GM20000 (cell line): ENCODE results near the gene INPP5A.

Experiments used
- DNase-seq: peaks from one replicate; pipeline ENCODE4 v3.0.0; 2012; ENCODE audit warnings: low spot score
- TF ChIP-seq, protein P1 (sequence below): IDR thresholded peaks from 2 replicates; pipeline ENCODE4 v1.5.1; 2012; ENCODE audit warnings: mild to moderate bottlenecking, control low read depth; ENCODE audit errors: extremely low read depth, missing control alignments

The INPP5A gene

DNA sequence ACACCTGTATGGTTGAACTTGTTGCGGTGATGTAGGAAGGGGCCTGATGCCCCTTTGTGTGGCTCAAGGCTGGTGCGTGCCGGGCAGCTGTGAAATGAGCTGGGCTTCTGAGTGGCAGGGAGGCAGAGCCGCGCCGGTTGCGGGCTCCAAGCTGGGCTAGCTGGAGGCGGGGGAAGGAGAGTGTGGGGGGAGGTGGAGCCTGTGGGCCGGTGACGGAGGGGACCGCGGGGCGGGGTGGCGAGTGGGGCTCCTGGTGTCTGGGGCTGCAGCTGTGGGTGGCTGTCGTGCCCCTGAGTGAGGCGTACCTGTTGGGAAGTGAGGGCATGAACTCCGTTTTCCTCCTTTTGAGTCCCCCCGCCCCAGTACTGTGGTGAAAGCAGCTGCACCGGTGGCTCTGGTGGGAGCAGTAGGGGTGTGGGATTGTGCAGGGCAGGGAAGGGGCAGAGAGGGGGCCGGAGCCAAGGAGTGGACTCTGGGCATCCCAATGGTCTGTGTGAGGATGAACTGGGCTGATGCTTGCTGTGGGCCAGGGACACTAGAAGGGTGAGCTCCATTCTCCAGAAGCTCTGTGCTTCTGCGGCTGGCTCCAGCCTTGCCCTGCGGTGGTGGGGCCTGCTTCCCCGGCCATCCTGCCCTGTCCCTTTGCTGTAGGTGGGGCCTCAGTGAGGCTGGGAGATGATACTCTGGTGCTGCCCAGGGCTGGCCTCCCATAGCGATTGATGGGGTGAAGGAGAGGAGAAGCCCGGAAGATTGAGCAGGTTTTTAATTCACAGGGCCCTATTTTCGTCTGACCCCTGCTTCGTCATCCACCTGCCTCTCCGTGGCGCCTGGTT, 41.7 kb downstream of the INPP5A start:
- DNase-seq, result no peak
- TF ChIP-seq, protein P1, sequence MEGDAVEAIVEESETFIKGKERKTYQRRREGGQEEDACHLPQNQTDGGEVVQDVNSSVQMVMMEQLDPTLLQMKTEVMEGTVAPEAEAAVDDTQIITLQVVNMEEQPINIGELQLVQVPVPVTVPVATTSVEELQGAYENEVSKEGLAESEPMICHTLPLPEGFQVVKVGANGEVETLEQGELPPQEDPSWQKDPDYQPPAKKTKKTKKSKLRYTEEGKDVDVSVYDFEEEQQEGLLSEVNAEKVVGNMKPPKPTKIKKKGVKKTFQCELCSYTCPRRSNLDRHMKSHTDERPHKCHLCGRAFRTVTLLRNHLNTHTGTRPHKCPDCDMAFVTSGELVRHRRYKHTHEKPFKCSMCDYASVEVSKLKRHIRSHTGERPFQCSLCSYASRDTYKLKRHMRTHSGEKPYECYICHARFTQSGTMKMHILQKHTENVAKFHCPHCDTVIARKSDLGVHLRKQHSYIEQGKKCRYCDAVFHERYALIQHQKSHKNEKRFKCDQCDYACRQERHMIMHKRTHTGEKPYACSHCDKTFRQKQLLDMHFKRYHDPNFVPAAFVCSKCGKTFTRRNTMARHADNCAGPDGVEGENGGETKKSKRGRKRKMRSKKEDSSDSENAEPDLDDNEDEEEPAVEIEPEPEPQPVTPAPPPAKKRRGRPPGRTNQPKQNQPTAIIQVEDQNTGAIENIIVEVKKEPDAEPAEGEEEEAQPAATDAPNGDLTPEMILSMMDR, result no peak

DNA sequence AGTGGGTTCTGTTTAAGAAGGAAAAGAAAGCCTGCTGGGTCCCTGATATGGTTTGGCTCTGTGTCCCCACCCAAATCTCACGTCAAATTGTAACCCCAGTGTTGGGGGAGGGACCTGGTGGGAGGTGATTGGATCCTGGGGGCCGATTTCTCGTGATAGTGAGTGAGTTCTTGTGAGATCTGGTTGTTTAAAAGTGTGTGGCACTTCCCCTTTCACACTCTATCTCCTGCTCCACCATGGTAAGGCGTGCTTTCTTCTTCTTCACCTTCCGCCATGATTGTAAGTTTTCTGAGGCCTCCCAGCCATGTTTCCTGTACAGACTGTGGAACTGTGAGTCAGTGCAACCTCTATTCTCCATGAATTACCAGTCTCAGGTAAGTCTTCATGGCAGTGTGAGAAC, 42.6 kb downstream of the INPP5A start:
- TF ChIP-seq, protein P1, result no peak
- no peak for DNase-seq

DNA sequence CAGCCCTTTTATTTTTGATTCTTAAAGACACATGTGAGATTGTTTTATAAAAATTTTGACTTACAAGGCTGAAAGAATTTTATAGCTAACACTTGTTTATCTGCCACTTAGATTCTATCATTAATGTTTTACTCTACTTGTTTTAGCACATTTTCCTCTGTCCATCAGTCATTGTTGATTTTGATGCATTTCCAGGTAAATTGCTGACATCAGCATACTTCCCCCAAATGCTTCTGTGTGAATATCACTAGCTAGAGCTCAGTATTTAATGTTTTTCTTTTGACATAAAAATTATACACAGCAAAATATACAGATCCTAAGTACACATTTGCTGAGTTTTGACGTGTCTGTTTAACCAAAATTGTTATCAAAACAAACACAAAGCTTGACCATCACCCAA, 43.0 kb downstream of the INPP5A start:
- TF ChIP-seq, protein P1, result no peak
- no peak for DNase-seq

DNA sequence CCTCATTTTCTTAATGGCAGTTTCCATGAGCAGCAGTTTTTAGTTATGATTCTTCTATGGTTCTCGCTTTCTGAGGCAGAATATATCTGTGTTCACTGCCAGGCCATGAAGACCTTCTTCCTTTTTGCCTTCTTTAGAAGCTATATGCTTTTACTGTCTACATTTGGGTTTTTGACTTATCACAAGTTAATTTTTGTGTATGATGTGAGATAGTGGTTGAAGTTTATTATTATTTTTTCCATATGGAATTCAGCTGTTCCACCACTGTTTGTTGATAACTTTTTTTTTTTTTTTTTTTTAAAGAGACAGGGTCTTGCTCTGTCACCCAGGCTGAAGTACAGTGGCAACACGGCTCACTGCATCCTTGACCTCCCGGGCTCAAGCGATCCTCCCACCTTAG, 44.5 kb downstream of the INPP5A start:
- TF ChIP-seq, protein P1, result no peak
- DNase-seq, result no peak

DNA sequence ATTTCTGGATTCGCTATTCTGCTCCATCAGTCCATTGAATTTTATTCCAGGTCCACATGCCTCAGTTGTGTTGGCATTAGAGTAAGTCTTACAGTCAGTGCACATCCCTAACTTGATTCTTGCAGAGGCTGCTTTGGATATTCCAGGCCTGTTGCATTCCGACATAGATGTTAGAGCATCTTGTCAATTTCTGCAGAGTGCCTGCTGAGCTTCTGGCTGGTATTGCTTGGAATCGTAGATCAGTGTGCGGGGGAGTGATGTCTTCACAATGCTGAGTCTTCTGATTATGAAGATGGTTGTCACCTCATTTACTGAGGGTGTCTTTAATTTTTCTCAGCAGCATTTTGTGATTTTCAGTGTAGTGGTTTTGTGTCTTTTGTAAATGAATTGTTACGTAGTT, 45.2 kb downstream of the INPP5A start:
- DNase-seq, result no peak
- TF ChIP-seq, protein P1, result no peak

DNA sequence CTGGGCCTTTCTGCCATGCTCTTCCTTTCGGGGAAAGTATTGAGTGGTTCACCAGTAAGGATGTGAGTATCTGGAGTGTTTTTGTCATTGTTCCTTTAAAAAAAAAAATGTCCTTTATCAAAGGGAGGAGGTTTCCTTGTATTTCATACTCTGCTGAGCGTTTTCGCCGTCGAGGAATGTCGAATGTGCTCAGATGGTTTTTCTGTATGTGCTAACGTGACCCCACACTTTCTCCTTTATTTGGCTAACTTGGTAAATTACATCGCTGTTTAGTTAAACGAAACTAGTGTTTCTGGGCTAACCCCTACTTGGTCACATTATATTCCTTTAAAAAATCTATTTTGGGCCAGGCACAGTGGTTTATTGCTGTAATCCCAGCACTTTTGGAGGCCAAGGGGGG, 45.9 kb downstream of the INPP5A start:
- TF ChIP-seq, protein P1, result no peak
- no peak for DNase-seq

DNA sequence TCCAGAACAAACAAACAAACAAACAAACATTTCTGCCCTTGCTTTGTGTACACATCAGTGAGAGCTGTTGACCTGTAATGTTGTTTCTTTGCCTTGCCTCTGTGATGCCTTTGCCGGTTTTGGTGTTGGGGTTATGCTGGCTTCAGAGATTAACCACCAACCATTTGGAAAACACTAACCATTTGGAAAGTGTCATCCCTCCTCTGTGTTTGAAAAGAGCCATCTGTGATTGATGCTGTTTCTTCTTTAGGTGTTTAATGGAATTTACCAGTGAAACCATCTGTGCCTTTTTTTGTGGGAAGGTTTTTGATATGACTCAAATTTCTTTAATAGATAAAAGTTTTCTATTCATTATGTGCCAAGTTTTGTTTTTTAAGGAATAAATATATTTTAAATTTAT, 46.5 kb downstream of the INPP5A start:
- TF ChIP-seq, protein P1, result no peak
- DNase-seq, result no peak
